HG03342 (cell line): ENCODE results near the gene SPATA31D3.
"Not testable (repeated sequence)": the region's sequence is repeated elsewhere in the genome, so short reads cannot be mapped to it uniquely, and the experiment has no call there.

Experiments used
- ATAC-seq: cut with Tn5 transposase; IDR thresholded peaks from one replicate; pipeline ENCODE4 v1.9.1; 2021; ENCODE audit warnings: mild to moderate bottlenecking, moderate library complexity; ENCODE audit not compliant: unreplicated experiment

SPATA31D3 gene

DNA sequence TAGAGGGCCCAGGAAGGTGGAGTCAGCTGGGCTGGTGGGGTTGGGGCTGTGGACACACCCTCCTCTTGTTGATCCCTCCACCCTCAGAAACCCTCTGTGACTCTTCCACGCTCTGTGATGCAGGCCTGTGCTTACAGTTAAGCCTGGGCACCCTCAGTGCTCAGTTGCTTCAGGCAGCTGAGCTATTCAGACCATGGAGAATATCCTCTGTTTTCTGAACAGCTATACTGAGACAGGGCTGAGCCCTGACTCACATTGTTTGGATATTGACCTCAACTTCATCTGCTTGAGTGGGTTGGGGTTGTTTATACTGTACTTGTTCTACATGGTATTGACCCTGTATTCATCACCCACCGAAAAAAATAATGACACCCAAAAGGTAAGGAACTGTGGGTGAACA lies at the start of gene SPATA31D3:
Gene SPATA31D3 (plus strand): TSS at position 108 of the 400 bp plus-strand sequence. CDS start 86 bp downstream, at position 194.
- ATAC-seq: not testable (repeated sequence)

GRCh38 chr9:81893929-81894328 lies 49.4 kb upstream of the SPATA31D3 start:
- no peak for ATAC-seq

GRCh38 chr9:81894891-81895290 lies 48.4 kb upstream of the SPATA31D3 start:
- no peak for ATAC-seq

DNA sequence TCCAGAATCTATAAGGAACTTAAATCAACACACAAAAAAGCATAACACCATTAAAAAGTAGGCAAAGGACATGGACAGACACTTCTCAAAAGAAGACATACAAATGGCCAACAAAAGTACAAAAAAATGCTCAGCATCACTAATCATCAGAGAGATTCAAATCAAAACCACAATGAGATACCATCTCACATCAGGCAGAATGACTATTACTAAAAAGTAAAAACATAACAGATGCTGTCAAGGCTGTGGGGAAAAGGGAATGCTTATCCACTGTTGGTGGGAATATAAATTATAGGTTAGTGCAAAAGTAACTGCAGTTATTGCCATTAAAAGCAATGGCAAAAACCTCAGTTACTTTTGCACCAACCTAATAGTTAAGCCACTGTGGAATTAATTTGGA lies 47.2 kb upstream of the SPATA31D3 start:
- no peak for ATAC-seq

GRCh38 chr9:81898851-81899250 lies 44.4 kb upstream of the SPATA31D3 start:
- ATAC-seq: no peak

- ATAC-seq: no peak
Measured at GRCh38 chr9:81902196-81902595, 41.1 kb upstream of the SPATA31D3 start.

DNA sequence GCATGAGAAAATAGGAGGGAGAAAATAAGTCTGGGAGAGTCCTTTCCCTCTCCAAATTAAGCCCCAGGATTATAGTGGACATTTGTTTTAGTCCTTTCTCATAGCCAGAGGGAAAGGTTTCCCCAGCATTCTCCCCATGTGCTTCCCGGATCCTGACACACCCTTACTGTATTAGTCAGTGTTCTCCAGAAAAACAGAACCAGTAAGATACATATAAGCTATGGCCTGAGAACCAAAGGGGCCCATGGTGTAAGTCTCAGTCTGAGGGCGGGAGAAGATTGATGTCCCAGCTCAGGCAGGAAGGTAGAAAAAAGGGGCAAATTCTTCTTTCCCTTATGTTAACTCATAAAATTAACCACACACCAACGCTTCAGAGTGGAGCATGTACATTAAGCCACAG lies 40.7 kb upstream of the SPATA31D3 start:
- no peak for ATAC-seq

DNA sequence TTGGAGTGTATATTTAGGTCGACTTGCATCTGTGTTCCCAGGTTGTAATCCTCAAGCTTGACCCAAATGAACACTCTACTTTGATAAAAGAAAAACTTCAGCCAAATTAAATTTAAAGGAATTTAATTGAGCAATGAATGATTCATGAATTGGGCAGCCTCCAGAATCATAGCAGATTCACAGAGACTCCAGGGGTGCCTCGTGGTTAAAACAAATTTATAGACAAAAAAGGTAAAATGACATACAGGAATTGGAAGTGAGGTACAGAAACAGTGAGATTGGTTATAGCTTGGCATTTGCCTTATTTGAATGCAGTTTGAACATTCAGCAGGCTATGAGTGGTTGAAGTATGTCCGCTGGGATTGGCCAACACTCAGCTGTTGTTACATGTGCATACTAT lies 36.6 kb upstream of the SPATA31D3 start:
- ATAC-seq: no peak

- ATAC-seq: no peak
Measured at GRCh38 chr9:81912135-81912534, 31.2 kb upstream of the SPATA31D3 start.

GRCh38 chr9:81915801-81916505 lies 27.3 kb upstream of the SPATA31D3 start:
- no peak for ATAC-seq

DNA sequence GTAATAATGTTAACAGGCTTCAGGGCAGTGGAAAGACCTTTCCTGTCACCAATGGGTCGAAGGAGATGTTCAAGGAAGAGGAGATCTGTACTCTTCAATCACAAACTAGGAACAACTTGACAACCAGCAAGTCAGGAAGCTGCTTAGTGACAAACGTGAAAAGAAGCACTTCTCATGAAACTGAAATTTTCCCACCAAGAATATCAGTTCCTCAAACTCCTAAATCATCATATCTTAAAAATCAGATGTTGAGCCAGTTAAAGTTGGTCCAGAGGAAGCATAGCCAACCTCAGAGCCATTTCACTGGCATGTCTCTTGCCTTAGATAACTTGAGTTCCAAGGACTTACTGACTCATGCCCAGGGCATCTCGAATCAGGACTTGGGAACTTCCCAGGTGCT lies 24.8 kb upstream of the SPATA31D3 start:
- not testable (repeated sequence) for ATAC-seq

DNA sequence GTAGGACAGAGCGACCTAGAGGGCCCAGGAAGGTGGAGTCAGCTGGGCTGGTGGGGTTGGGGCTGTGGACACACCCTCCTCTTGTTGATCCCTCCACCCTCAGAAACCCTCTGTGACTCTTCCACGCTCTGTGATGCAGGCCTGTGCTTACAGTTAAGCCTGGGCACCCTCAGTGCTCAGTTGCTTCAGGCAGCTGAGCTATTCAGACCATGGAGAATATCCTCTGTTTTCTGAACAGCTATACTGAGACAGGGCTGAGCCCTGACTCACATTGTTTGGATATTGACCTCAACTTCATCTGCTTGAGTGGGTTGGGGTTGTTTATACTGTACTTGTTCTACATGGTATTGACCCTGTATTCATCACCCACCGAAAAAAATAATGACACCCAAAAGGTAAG lies 15.0 kb upstream of the SPATA31D3 start, which contains the start of gene SPATA31D4:
Gene SPATA31D4 (plus strand): TSS at position 124 of the 400 bp plus-strand sequence. CDS start 86 bp downstream, at position 210.
- ATAC-seq: not testable (repeated sequence)

- not testable (repeated sequence) for ATAC-seq
Measured at GRCh38 chr9:81930147-81930546, 13.2 kb upstream of the SPATA31D3 start.

DNA sequence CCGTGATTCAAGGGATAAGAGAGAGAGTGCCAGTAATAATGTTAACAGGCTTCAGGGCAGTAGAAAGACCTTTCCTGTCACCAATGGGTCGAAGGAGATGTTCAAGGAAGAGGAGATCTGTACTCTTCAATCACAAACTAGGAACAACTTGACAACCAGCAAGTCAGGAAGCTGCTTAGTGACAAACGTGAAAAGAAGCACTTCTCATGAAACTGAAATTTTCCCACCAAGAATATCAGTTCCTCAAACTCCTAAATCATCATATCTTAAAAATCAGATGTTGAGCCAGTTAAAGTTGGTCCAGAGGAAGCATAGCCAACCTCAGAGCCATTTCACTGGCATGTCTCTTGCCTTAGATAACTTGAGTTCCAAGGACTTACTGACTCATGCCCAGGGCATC lies 9.8 kb upstream of the SPATA31D3 start:
- ATAC-seq: peak; percentile 36

- not testable (repeated sequence) for ATAC-seq
Measured at GRCh38 chr9:81948650-81949049, 5.3 kb downstream of the SPATA31D3 start.

- ATAC-seq: no peak
Measured at GRCh38 chr9:81953096-81953495, 9.8 kb downstream of the SPATA31D3 start.

DNA sequence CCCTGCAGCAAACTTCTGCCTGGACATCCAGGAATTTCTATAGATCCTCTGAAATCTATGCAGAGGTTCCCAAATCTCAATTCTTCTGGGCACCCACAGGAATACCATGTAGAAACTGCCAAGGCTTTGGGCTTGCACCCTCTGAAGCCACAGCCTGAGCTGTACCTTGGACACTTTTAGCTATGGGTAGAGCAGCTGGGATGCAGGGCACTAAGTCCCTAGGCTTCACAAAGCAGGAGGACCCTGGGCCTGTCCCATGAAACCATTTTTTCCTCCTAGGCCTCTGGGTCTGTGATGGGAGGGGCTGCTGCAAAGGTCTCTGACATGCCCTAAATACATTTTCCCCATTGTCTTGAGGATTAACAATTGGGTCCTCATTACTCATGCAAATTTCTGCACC lies 12.3 kb downstream of the SPATA31D3 start:
- no peak for ATAC-seq

GRCh38 chr9:81964218-81965171 lies 21.2 kb downstream of the SPATA31D3 start:
- ATAC-seq: no peak

- ATAC-seq: no peak
Measured at GRCh38 chr9:81968026-81968425, 24.7 kb downstream of the SPATA31D3 start.

DNA sequence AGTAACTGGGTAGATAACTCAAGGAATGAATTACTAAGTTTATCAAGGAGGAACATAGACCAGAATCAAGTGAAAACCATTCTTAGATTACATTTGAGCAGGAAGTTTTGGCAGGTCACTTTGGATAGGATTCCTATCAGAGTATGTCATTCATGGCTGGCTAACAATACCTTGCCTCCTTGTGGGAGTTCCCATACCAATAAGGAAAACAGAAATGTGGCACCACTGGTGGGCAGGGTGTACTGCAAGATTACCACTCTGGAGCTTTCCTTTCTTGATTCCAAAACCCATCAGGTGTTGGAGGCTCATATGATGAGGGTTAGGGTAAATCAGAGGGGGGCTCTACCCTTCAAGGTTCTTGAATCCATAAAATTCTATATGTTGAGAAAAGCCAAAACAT lies 26.7 kb downstream of the SPATA31D3 start:
- ATAC-seq: no peak

DNA sequence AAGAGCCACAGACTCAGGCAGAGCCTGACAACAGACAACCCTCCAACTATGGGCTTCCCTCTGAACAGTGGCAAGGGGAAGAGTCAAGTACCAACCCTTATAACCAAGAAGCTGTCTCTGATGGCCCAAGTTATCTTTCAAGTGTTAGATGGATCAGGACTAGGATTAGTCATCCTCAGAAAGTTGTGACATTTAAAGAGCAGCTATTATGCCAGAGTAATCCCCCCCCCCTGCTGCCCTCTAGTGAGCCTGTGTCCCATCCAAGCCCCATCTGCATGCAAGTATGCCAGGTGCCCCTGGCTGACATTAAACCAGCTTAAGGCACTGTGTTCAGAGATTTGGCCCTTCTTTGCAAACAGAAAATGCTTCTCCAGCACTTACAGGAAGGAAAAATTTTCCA lies 28.4 kb downstream of the SPATA31D3 start:
- no peak for ATAC-seq

GRCh38 chr9:81974764-81975163 lies 31.5 kb downstream of the SPATA31D3 start:
- no peak for ATAC-seq
